Neural crest cell (in vitro differentiated cells): Measurements from ENCODE around the gene RNF10. TPM values are rescaled to one million over a fixed set of nuclear protein-coding genes. Genes with fewer than 3 reads are reported as not detected.

Experiments used
- DNase-seq: peaks from one replicate; pipeline ENCODE4 v3.0.0; 2021; ENCODE audit warnings: low read depth, mixed read lengths, low spot score
- H3K27ac Mint-ChIP-seq: one replicate; pipeline ENCODE4 v1.8.0; 2021; ENCODE audit warnings: mild to moderate bottlenecking, mixed read lengths; ENCODE audit not compliant: unreplicated experiment
- H3K27me3 Mint-ChIP-seq: 2 replicates; pipeline ENCODE4 v1.8.0; 2021; ENCODE audit warnings: low read depth, mild to moderate bottlenecking, mixed read lengths
- H3K36me3 Mint-ChIP-seq: 2 replicates; pipeline ENCODE4 v1.8.0; 2021; ENCODE audit warnings: low read depth, mild to moderate bottlenecking, mixed read lengths
- H3K4me1 Mint-ChIP-seq: 2 replicates; pipeline ENCODE4 v1.8.0; 2021; ENCODE audit warnings: mixed read lengths
- H3K4me3 Mint-ChIP-seq: one replicate; pipeline ENCODE4 v1.8.0; 2021; ENCODE audit warnings: mild to moderate bottlenecking, mixed read lengths
- H3K9me3 Mint-ChIP-seq: 2 replicates; pipeline ENCODE4 v1.8.0; 2021; ENCODE audit warnings: mixed read lengths
- CTCF ChIP-seq: fragments of 200-600 bp; sonication (generic); conservative IDR thresholded peaks from 2 replicates; pipeline ENCODE4 v1.5.0; 2021; ENCODE audit warnings: antibody characterized with exemption, mild to moderate bottlenecking
- total RNA-seq: library from RNA; stranded (reverse); gene quantifications from 2 replicates; pipeline ENCODE4 v1.2.1, GENCODE V29; 2021

Gene RNF10
- total RNA-seq, 1 donor from 2014 or later: 149 TPM

GRCh38 chr12:120618954-120619615 lies 84.9 kb downstream of the RNF10 start:
- Mint-ChIP-seq H3K9me3 (no peaks in the 10 kb centered on the region), H3K36me3 (no peaks in the 10 kb centered on the region), H3K4me1 (peaks cover 9% of the 10 kb centered on the region), H3K27me3 (peaks cover 39% of the 10 kb centered on the region), H3K4me3 (no peak overlapping the region), H3K27ac (no peak overlapping the region)
- no peak for TF ChIP-seq CTCF
- DNase-seq: no peak

GRCh38 chr12:120620624-120621023 lies 86.5 kb downstream of the RNF10 start:
- H3K27me3 Mint-ChIP-seq: peaks cover 32% of the 10 kb centered on the region
- TF ChIP-seq CTCF: no peak
- no peaks in the 10 kb centered on the region for H3K36me3 Mint-ChIP-seq
- no peak overlapping the region for H3K27ac Mint-ChIP-seq
- no peak for DNase-seq
- H3K4me1 Mint-ChIP-seq: peaks cover 9% of the 10 kb centered on the region
- H3K9me3 Mint-ChIP-seq: no peaks in the 10 kb centered on the region
- H3K4me3 Mint-ChIP-seq: no peak overlapping the region

- peaks cover 17% of the 10 kb centered on the region for H3K4me1 Mint-ChIP-seq
- peak; percentile 23 for TF ChIP-seq CTCF
- no peak overlapping the region for H3K4me3 Mint-ChIP-seq
- no peak for DNase-seq
- no peaks in the 10 kb centered on the region for H3K9me3 Mint-ChIP-seq
- no peaks in the 10 kb centered on the region for H3K36me3 Mint-ChIP-seq
- no peak overlapping the region for H3K27ac Mint-ChIP-seq
- H3K27me3 Mint-ChIP-seq: no peaks in the 10 kb centered on the region
Observed at GRCh38 chr12:120625557-120626419, 91.6 kb downstream of the RNF10 start.

Other genes with a start within 250 kb of the RNF10 start
- gene RNU4-2, start 242.5 kb upstream of the RNF10 start, total RNA-seq: 5,010 and 5,494 TPM in 2 replicates
- gene RNU4-1, start 241.1 kb upstream of the RNF10 start, total RNA-seq: 4,497 and 4,941 TPM in 2 replicates
- gene SIRT4, start 232.0 kb upstream of the RNF10 start, total RNA-seq: 1.7 TPM in 2 replicates
- not detected in 2 replicates for gene PLA2G1B, start 206.6 kb upstream of the RNF10 start, total RNA-seq
- 224 and 229 TPM in 2 replicates for gene MSI1, start 165.2 kb upstream of the RNF10 start, total RNA-seq
- gene COX6A1, start 96.2 kb upstream of the RNF10 start, total RNA-seq: 315 and 320 TPM in 2 replicates
- 38.0 and 38.1 TPM in 2 replicates for gene TRIAP1, start 88.0 kb upstream of the RNF10 start, total RNA-seq
- 32.0 and 33.8 TPM in 2 replicates for gene GATC, start 87.9 kb upstream of the RNF10 start, total RNA-seq
- gene SRSF9, start 64.6 kb upstream of the RNF10 start, total RNA-seq: 350 and 361 TPM in 2 replicates
- gene DYNLL1, start 38.2 kb upstream of the RNF10 start, total RNA-seq: 375 and 382 TPM in 2 replicates
- 38.5 and 39.0 TPM in 2 replicates for gene COQ5, start 5.2 kb upstream of the RNF10 start, total RNA-seq
- 49.7 and 55.8 TPM in 2 replicates for gene POP5, start 47.0 kb downstream of the RNF10 start, total RNA-seq
- gene CABP1, start 106.3 kb downstream of the RNF10 start, total RNA-seq: 1.1 and 1.2 TPM in 2 replicates
- 165 and 167 TPM in 2 replicates for gene MLEC, start 152.8 kb downstream of the RNF10 start, total RNA-seq
- gene UNC119B, start 176.1 kb downstream of the RNF10 start, total RNA-seq: 79.7 and 80.0 TPM in 2 replicates
- 5.6 and 5.9 TPM in 2 replicates for gene ACADS, start 191.5 kb downstream of the RNF10 start, total RNA-seq